ENCODE data around the gene TMUB2. TPM values are rescaled to one million over a fixed set of nuclear protein-coding genes. Genes with fewer than 3 reads are reported as not detected.

Gene TMUB2
- total RNA-seq, 1 donor from 2014 or later, result 41.9 TPM

DNA sequence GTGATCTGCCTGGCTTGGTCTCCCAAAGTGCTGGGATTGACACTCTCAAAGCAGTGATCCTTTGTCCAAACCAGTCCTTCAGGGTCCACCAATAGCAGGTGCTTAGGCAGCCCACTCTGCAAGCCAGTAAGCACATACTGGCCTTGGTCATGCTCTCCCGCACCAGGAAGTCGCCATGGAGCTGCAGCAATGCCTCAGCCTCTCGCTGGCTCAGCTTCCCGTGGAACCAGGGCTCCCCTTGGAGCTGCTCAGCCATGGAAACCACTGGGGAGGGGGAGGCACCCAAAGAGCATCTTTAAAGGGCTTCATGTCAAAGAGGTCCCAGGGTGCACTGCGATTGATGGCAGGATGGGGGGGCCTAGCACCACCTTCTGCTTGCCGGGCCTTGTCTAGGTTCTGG is 42.3 kb downstream of the TMUB2 start:
- no peak for ATAC-seq
- no peak for TF ChIP-seq CTCF (IDR thresholded peaks at IDR 0.05)
- intact Hi-C loops (cut with DNase I), result no loop called here
- no peaks in the 10 kb centered on the region for H3K36me3 ChIP-seq
- no peaks in the 10 kb centered on the region for H3K9me3 ChIP-seq
- DNase-seq, result no peak
- H3K4me1 ChIP-seq, result no peaks in the 10 kb centered on the region
- H3K4me3 ChIP-seq, result no peak overlapping the region
- no peak overlapping the region for H3K27ac ChIP-seq
- no peaks in the 10 kb centered on the region for H3K27me3 ChIP-seq (ENCODE audit: low read depth)

DNA sequence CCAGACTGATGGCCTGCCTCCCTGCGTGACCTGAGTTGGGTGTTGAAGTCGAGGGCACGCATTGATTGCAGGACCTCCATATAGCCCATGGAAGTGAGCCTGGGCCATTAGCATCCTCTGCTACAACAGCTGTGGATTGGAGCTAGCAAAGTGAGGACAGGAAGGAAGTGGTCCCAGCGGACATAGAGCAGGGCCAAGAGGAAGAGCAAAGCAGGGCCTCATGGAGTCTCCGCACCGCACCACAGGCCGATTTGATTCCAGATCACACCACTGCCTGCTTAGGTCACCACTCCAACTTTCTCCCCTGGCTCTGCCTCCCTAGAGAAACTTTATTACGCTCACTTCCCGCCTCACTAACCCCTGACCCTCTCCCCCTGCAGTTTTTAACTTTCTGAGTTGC is 43.4 kb downstream of the TMUB2 start:
- H3K9me3 ChIP-seq, result no peaks in the 10 kb centered on the region
- no peak overlapping the region for H3K4me3 ChIP-seq
- H3K27me3 ChIP-seq (ENCODE audit: low read depth), result no peaks in the 10 kb centered on the region
- H3K27ac ChIP-seq, result no peak overlapping the region
- DNase-seq (no peak), ATAC-seq (no peak)
- intact Hi-C loops (cut with DNase I), result no loop called here
- H3K36me3 ChIP-seq, result no peaks in the 10 kb centered on the region
- no peaks in the 10 kb centered on the region for H3K4me1 ChIP-seq
- no peak for TF ChIP-seq CTCF (IDR thresholded peaks at IDR 0.05)

GRCh38 chr17:44232061-44232460 is 45.3 kb downstream of the TMUB2 start:
- Histone ChIP-seq H3K36me3 (no peaks in the 10 kb centered on the region), H3K27me3 (ENCODE audit: low read depth) (no peaks in the 10 kb centered on the region), H3K4me1 (no peaks in the 10 kb centered on the region), H3K27ac (no peak overlapping the region), H3K4me3 (no peak overlapping the region), H3K9me3 (no peaks in the 10 kb centered on the region)
- ATAC-seq (no peak), DNase-seq (no peak)
- TF ChIP-seq CTCF (IDR thresholded peaks at IDR 0.05), result no peak
- intact Hi-C loops (cut with DNase I), result no loop called here

- no peaks in the 10 kb centered on the region for H3K9me3 ChIP-seq
- intact Hi-C loops (cut with DNase I), result no loop called here
- DNase-seq, result no peak
- no peaks in the 10 kb centered on the region for H3K36me3 ChIP-seq
- H3K4me3 ChIP-seq, result no peak overlapping the region
- TF ChIP-seq CTCF (IDR thresholded peaks at IDR 0.05), result no peak
- H3K27ac ChIP-seq, result no peak overlapping the region
- H3K27me3 ChIP-seq (ENCODE audit: low read depth), result no peaks in the 10 kb centered on the region
- ATAC-seq, result no peak
- no peaks in the 10 kb centered on the region for H3K4me1 ChIP-seq
These were observed 46.8 kb downstream of the TMUB2 start for GRCh38 chr17:44233582-44233981.

DNA sequence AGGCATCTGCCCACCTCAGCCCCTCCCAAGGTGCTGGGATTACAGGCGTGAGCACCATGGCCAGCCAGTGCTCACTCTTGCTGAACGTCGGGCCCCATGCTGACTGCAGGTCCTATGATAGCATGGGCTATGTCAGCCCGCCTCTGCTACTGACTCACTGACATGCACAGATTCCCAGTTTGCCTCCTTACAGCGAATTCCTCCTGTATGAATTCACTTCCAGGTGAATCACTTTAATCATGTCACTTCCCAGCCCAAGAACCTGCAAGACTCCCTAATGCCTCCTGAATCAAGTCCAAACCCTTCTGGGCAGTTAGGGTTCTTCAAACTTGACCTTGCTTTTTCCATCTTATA is 48.8 kb downstream of the TMUB2 start:
- no peak for DNase-seq

More for the DNA sequence above, 48.8 kb downstream of the TMUB2 start:
- H3K9me3 ChIP-seq, result no peaks in the 10 kb centered on the region
- H3K27ac ChIP-seq, result no peak overlapping the region
- H3K4me1 ChIP-seq, result no peaks in the 10 kb centered on the region
- no peak for TF ChIP-seq CTCF (IDR thresholded peaks at IDR 0.05)
- ATAC-seq, result no peak
- H3K36me3 ChIP-seq, result no peaks in the 10 kb centered on the region
- intact Hi-C loops (cut with DNase I), result no loop called here
- H3K27me3 ChIP-seq (ENCODE audit: low read depth), result no peaks in the 10 kb centered on the region
- no peak overlapping the region for H3K4me3 ChIP-seq

Measured in lower lobe of right lung (tissue), 2 donors.